Neural cell (in vitro differentiated cells): Measurements from ENCODE around the gene ALK.

ENCODE experiments used
- EP300 ChIP-seq: fragments of 450-650 bp; conservative IDR thresholded peaks from 2 replicates; pipeline ENCODE4 v1.6.1; 2014; ENCODE audit warnings: antibody characterized with exemption, mild to moderate bottlenecking, moderate library complexity; ENCODE audit not compliant: poor library complexity, severe bottlenecking
- EZH2 ChIP-seq: fragments of 200-600, 300-800 bp; shearing (Covaris generic), sonication (generic); IDR thresholded peaks from 2 replicates; pipeline ENCODE4 v1.6.1; 2014; ENCODE audit warnings: antibody characterized with exemption, low read length, borderline replicate concordance, mild to moderate bottlenecking; ENCODE audit not compliant: insufficient read depth, poor library complexity, severe bottlenecking
- POLR2AphosphoS5 ChIP-seq: IDR thresholded peaks from 2 replicates; pipeline ENCODE4 v1.6.1; 2012
- REST ChIP-seq: IDR thresholded peaks from 2 replicates; pipeline ENCODE4 v1.6.1; 2012; ENCODE audit warnings: borderline replicate concordance
- TAF1 ChIP-seq: IDR thresholded peaks from 2 replicates; pipeline ENCODE4 v1.6.1; 2012; ENCODE audit warnings: low read depth
- TF ChIP-seq, protein P1 (sequence below): fragments of 450-650 bp; IDR thresholded peaks from 2 replicates; pipeline ENCODE4 v1.5.1; 2014; ENCODE audit warnings: antibody characterized with exemption, mild to moderate bottlenecking, moderate library complexity; ENCODE audit not compliant: poor library complexity, severe bottlenecking

- TF ChIP-seq POLR2AphosphoS5 (no peak), REST (no peak), EP300 (no peak), TAF1 (no peak), EZH2 (no peak)
- TF ChIP-seq, protein P1, sequence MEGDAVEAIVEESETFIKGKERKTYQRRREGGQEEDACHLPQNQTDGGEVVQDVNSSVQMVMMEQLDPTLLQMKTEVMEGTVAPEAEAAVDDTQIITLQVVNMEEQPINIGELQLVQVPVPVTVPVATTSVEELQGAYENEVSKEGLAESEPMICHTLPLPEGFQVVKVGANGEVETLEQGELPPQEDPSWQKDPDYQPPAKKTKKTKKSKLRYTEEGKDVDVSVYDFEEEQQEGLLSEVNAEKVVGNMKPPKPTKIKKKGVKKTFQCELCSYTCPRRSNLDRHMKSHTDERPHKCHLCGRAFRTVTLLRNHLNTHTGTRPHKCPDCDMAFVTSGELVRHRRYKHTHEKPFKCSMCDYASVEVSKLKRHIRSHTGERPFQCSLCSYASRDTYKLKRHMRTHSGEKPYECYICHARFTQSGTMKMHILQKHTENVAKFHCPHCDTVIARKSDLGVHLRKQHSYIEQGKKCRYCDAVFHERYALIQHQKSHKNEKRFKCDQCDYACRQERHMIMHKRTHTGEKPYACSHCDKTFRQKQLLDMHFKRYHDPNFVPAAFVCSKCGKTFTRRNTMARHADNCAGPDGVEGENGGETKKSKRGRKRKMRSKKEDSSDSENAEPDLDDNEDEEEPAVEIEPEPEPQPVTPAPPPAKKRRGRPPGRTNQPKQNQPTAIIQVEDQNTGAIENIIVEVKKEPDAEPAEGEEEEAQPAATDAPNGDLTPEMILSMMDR: no peak
These were observed 104.1 kb downstream of the ALK start for GRCh38 chr2:29817299-29817698.
